ENCODE data around the gene TRAPPC12.

DNA sequence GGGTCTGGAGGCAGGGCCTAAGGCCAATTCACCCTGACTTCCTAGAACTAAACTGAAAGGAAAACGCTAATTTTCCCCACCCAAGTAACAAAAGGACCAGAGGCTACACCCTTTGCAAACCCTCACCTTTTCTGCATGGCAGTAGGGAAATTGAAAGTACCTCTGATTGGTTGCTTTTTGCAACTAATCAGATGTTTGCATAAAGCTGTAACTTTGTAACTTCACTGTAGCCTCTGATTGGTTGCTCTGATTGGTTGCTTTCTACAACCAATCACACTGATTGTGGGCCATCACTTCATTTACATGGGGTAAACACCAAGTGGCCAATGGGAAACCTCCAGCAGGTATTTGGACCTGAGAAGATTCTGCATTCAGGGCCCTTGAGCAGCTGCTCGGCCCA is 22.7 kb upstream of the TRAPPC12 start:
- TF ChIP-seq, protein P1, sequence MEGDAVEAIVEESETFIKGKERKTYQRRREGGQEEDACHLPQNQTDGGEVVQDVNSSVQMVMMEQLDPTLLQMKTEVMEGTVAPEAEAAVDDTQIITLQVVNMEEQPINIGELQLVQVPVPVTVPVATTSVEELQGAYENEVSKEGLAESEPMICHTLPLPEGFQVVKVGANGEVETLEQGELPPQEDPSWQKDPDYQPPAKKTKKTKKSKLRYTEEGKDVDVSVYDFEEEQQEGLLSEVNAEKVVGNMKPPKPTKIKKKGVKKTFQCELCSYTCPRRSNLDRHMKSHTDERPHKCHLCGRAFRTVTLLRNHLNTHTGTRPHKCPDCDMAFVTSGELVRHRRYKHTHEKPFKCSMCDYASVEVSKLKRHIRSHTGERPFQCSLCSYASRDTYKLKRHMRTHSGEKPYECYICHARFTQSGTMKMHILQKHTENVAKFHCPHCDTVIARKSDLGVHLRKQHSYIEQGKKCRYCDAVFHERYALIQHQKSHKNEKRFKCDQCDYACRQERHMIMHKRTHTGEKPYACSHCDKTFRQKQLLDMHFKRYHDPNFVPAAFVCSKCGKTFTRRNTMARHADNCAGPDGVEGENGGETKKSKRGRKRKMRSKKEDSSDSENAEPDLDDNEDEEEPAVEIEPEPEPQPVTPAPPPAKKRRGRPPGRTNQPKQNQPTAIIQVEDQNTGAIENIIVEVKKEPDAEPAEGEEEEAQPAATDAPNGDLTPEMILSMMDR (IDR thresholded peaks at IDR 0.05; ENCODE audit: low read depth, low read length, poor library complexity, severe bottlenecking): no peak
- no peak for TF ChIP-seq EZH2phosphoT487 (IDR thresholded peaks at IDR 0.05; ENCODE audit: borderline replicate concordance, low read length)
